Measurements from ENCODE around the gene MUC20.

GRCh38 chr3:195754141-195754540 lies 33.4 kb downstream of the MUC20 start:
- no peak for TF ChIP-seq MTF1 (CRISPR knock-in tag; IDR thresholded peaks at IDR 0.05; ENCODE audit: borderline replicate concordance)
- no peak for TF ChIP-seq HLTF (IDR thresholded peaks at IDR 0.05)
- TF ChIP-seq BRD9 (IDR thresholded peaks at IDR 0.05; ENCODE audit: low read depth, partially characterized antibody) = no peak
- TF ChIP-seq POLR2AphosphoS2 (IDR thresholded peaks at IDR 0.05; ENCODE audit: low read length) = no peak
- no peak for TF ChIP-seq POLR2AphosphoS5 (IDR thresholded peaks at IDR 0.05; ENCODE audit: control insufficient read depth, insufficient read depth, low read depth, low read length)
- TF ChIP-seq, protein P1, sequence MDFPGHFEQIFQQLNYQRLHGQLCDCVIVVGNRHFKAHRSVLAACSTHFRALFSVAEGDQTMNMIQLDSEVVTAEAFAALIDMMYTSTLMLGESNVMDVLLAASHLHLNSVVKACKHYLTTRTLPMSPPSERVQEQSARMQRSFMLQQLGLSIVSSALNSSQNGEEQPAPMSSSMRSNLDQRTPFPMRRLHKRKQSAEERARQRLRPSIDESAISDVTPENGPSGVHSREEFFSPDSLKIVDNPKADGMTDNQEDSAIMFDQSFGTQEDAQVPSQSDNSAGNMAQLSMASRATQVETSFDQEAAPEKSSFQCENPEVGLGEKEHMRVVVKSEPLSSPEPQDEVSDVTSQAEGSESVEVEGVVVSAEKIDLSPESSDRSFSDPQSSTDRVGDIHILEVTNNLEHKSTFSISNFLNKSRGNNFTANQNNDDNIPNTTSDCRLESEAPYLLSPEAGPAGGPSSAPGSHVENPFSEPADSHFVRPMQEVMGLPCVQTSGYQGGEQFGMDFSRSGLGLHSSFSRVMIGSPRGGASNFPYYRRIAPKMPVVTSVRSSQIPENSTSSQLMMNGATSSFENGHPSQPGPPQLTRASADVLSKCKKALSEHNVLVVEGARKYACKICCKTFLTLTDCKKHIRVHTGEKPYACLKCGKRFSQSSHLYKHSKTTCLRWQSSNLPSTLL (IDR thresholded peaks at IDR 0.05) = no peak
